Measurements from ENCODE around the gene TGFBR3.

DNA sequence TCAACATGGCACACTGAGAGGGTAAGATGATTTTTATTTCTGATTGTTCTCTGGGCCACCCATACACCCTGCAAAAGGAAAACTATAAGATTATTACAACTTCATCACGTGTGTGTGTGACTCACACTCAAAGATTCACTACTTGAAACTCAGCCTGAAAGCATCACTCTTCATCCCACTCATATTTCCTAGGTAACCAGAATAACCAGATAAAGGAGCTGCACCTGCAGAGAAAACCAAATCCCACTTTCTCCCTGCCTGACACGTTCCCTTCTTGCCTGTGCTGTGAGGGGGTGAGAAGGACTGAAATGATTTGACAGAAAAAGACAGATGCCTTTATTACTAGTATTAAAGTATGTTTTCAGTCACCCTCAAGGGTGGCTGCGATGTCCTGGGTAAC is 131.6 kb downstream of the TGFBR3 start:
- TF ChIP-seq, protein P1, sequence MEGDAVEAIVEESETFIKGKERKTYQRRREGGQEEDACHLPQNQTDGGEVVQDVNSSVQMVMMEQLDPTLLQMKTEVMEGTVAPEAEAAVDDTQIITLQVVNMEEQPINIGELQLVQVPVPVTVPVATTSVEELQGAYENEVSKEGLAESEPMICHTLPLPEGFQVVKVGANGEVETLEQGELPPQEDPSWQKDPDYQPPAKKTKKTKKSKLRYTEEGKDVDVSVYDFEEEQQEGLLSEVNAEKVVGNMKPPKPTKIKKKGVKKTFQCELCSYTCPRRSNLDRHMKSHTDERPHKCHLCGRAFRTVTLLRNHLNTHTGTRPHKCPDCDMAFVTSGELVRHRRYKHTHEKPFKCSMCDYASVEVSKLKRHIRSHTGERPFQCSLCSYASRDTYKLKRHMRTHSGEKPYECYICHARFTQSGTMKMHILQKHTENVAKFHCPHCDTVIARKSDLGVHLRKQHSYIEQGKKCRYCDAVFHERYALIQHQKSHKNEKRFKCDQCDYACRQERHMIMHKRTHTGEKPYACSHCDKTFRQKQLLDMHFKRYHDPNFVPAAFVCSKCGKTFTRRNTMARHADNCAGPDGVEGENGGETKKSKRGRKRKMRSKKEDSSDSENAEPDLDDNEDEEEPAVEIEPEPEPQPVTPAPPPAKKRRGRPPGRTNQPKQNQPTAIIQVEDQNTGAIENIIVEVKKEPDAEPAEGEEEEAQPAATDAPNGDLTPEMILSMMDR (IDR thresholded peaks at IDR 0.05; ENCODE audit: insufficient read depth, low read length, poor library complexity, severe bottlenecking) = no peak
- TF ChIP-seq EZH2phosphoT487 (conservative IDR thresholded peaks at IDR 0.05; ENCODE audit: low read length) = no peak
